HUES64 (cell line): ENCODE data around the gene ZNF337.
"Not testable (repeated sequence)": the region's sequence is repeated elsewhere in the genome, so short reads cannot be mapped to it uniquely, and the experiment has no call there.

ENCODE experiments used
- H3K27ac ChIP-seq: 2 replicates; pipeline ENCODE4 v1.7.0; 2013; ENCODE audit warnings: low read depth, low read length, inconsistent platforms
- H3K27me3 ChIP-seq: 2 replicates; pipeline ENCODE4 v1.6.1; 2013; ENCODE audit warnings: mild to moderate bottlenecking, low read length; ENCODE audit not compliant: insufficient read depth
- H3K36me3 ChIP-seq: 2 replicates; pipeline ENCODE4 v1.6.1; 2013; ENCODE audit warnings: mild to moderate bottlenecking, low read length; ENCODE audit not compliant: insufficient read depth
- H3K4me1 ChIP-seq: 2 replicates; pipeline ENCODE4 v1.6.1; 2013; ENCODE audit warnings: mild to moderate bottlenecking, low read length, moderate library complexity; ENCODE audit not compliant: insufficient read depth
- H3K4me3 ChIP-seq: 2 replicates; pipeline ENCODE4 v1.5.1; 2013; ENCODE audit warnings: mild to moderate bottlenecking, low read length, moderate library complexity
- H3K9ac ChIP-seq: 2 replicates; pipeline ENCODE4 v1.6.1; 2013; ENCODE audit warnings: mild to moderate bottlenecking, low read depth, low read length
- H3K9me3 ChIP-seq: 2 replicates; pipeline ENCODE4 v1.6.1; 2013; ENCODE audit warnings: low read depth, low read length; ENCODE audit not compliant: insufficient read depth
- WGBS: fragments of 150-250, 120-280 bp; methylation state at CpG from one replicate; pipeline ENCODE4 v1.1.7; 2013; ENCODE audit warnings: missing lambda C conversion rate; 5-methylcytosine and 5-hydroxymethylcytosine counted together

ZNF337 gene

GRCh38 chr20:25692499-25692898 is 4.2 kb downstream of the ZNF337 start:
- H3K27ac ChIP-seq: no peak overlapping the region
- H3K4me1 ChIP-seq: no peaks in the 10 kb centered on the region
- no peaks in the 10 kb centered on the region for H3K27me3 ChIP-seq
- no peaks in the 10 kb centered on the region for H3K9me3 ChIP-seq
- no peak overlapping the region for H3K9ac ChIP-seq
- peaks cover 10% of the 10 kb centered on the region; the same call in 1 of the 2 replicates for H3K36me3 ChIP-seq
- no peak overlapping the region for H3K4me3 ChIP-seq
- no CpG with 5 or more reads among the region's 2 CpGs for WGBS

- H3K4me3 ChIP-seq: no peak overlapping the region
- no peaks in the 10 kb centered on the region for H3K9me3 ChIP-seq
- no peak overlapping the region for H3K9ac ChIP-seq
- no peaks in the 10 kb centered on the region for H3K27me3 ChIP-seq
- H3K36me3 ChIP-seq: peaks cover 10% of the 10 kb centered on the region; the same call in 1 of the 2 replicates
- H3K4me1 ChIP-seq: no peaks in the 10 kb centered on the region
- no peak overlapping the region for H3K27ac ChIP-seq
These were observed 6.2 kb downstream of the ZNF337 start for GRCh38 chr20:25690427-25690826.

GRCh38 chr20:25686081-25687067 is 10.3 kb downstream of the ZNF337 start:
- H3K27ac ChIP-seq: no peak overlapping the region

GRCh38 chr20:25685276-25686080 is 11.2 kb downstream of the ZNF337 start:
- Histone ChIP-seq H3K36me3 (peaks cover 24% of the 10 kb centered on the region), H3K9ac (no peak overlapping the region), H3K4me1 (no peaks in the 10 kb centered on the region), H3K27ac (no peak overlapping the region), H3K4me3 (no peak overlapping the region), H3K9me3 (no peaks in the 10 kb centered on the region), H3K27me3 (no peaks in the 10 kb centered on the region)
- 94% methylated on average over 9 of the region's 9 CpGs for WGBS

More at GRCh38 chr20:25686081-25687067, 10.3 kb downstream of the ZNF337 start:
- WGBS: 87% methylated on average over 8 of the region's 8 CpGs
- no peaks in the 10 kb centered on the region for H3K27me3 ChIP-seq
- H3K36me3 ChIP-seq: peaks cover 15% of the 10 kb centered on the region
- H3K9me3 ChIP-seq: no peaks in the 10 kb centered on the region
- no peak overlapping the region for H3K4me3 ChIP-seq
- no peak overlapping the region for H3K9ac ChIP-seq
- H3K4me1 ChIP-seq: no peaks in the 10 kb centered on the region

GRCh38 chr20:25683826-25684225 is 12.8 kb downstream of the ZNF337 start:
- not testable (repeated sequence) for H3K4me3 ChIP-seq, H3K27ac ChIP-seq, H3K9me3 ChIP-seq, H3K27me3 ChIP-seq, H3K4me1 ChIP-seq, H3K9ac ChIP-seq
- peaks cover 37% of the 10 kb centered on the region for H3K36me3 ChIP-seq
- WGBS: 100% methylated on average over 1 of the region's 3 CpGs

GRCh38 chr20:25683050-25683449 is 13.6 kb downstream of the ZNF337 start:
- WGBS: 100% methylated on average over 2 of the region's 2 CpGs
- no peaks in the 10 kb centered on the region for H3K27me3 ChIP-seq
- no peak overlapping the region for H3K9ac ChIP-seq
- H3K36me3 ChIP-seq: peaks cover 38% of the 10 kb centered on the region
- no peaks in the 10 kb centered on the region for H3K4me1 ChIP-seq
- no peak overlapping the region for H3K27ac ChIP-seq
- no peaks in the 10 kb centered on the region for H3K9me3 ChIP-seq
- no peak overlapping the region for H3K4me3 ChIP-seq

GRCh38 chr20:25676164-25676809 is 20.4 kb downstream of the ZNF337 start:
- Histone ChIP-seq H3K27me3 (no peaks in the 10 kb centered on the region), H3K36me3 (peaks cover 71% of the 10 kb centered on the region)

GRCh38 chr20:25675161-25675560 is 21.5 kb downstream of the ZNF337 start:
- Histone ChIP-seq H3K27ac (no peak overlapping the region), H3K36me3 (peaks cover 62% of the 10 kb centered on the region), H3K9ac (no peak overlapping the region), H3K4me3 (no peak overlapping the region), H3K27me3 (no peaks in the 10 kb centered on the region), H3K9me3 (no peaks in the 10 kb centered on the region), H3K4me1 (no peaks in the 10 kb centered on the region)
- WGBS: 87% methylated on average over 6 of the region's 6 CpGs

More at GRCh38 chr20:25676164-25676809, 20.4 kb downstream of the ZNF337 start:
- H3K4me1 ChIP-seq: no peaks in the 10 kb centered on the region
- no peak overlapping the region for H3K4me3 ChIP-seq
- no peak overlapping the region for H3K9ac ChIP-seq
- WGBS: 97% methylated on average over 10 of the region's 10 CpGs
- no peak overlapping the region for H3K27ac ChIP-seq
- no peaks in the 10 kb centered on the region for H3K9me3 ChIP-seq

- Histone ChIP-seq H3K36me3 (peaks cover 49% of the 10 kb centered on the region), H3K9ac (no peak overlapping the region), H3K27ac (no peak overlapping the region), H3K4me3 (no peak overlapping the region), H3K9me3 (no peaks in the 10 kb centered on the region), H3K4me1 (no peaks in the 10 kb centered on the region), H3K27me3 (no peaks in the 10 kb centered on the region)
- 98% methylated on average over 4 of the region's 4 CpGs for WGBS
These were observed 23.9 kb downstream of the ZNF337 start for GRCh38 chr20:25672659-25673235.

- no peak overlapping the region for H3K27ac ChIP-seq
- no peaks in the 10 kb centered on the region for H3K27me3 ChIP-seq
- H3K4me1 ChIP-seq: no peaks in the 10 kb centered on the region
- H3K4me3 ChIP-seq: no peak overlapping the region
- 90% methylated on average over 5 of the region's 7 CpGs for WGBS
- H3K9me3 ChIP-seq: no peaks in the 10 kb centered on the region
- peaks cover 22% of the 10 kb centered on the region for H3K36me3 ChIP-seq
- no peak overlapping the region for H3K9ac ChIP-seq
These were observed 26.7 kb downstream of the ZNF337 start for GRCh38 chr20:25669826-25670422.
